Rectal smooth muscle tissue (tissue), 1 donor: ENCODE measurements around the gene FANCC.
"Not testable (repeated sequence)": the region's sequence is repeated elsewhere in the genome, so short reads cannot be mapped to it uniquely, and the experiment has no call there.

Experiments used
- H3K27ac ChIP-seq: one replicate; pipeline ENCODE4 v1.7.0; 2013; ENCODE audit warnings: low read depth, low read length, inconsistent platforms
- H3K27me3 ChIP-seq: one replicate; pipeline ENCODE4 v1.7.0; 2013; ENCODE audit warnings: low read length; ENCODE audit not compliant: control insufficient read depth, insufficient read depth
- H3K36me3 ChIP-seq: one replicate; pipeline ENCODE4 v1.7.0; 2013; ENCODE audit warnings: low read length; ENCODE audit not compliant: control insufficient read depth, insufficient read depth
- H3K4me1 ChIP-seq: one replicate; pipeline ENCODE4 v1.7.0; 2013; ENCODE audit warnings: low read length; ENCODE audit not compliant: control insufficient read depth, insufficient read depth
- H3K4me3 ChIP-seq: one replicate; pipeline ENCODE4 v1.7.0; 2013; ENCODE audit warnings: low read length
- H3K9ac ChIP-seq: one replicate; pipeline ENCODE4 v1.7.0; 2013; ENCODE audit warnings: low read length

The FANCC gene

GRCh38 chr9:95211028-95211427, 106.5 kb downstream of the FANCC start:
- Histone ChIP-seq H3K36me3 (no peaks in the 10 kb centered on the region), H3K27me3 (no peaks in the 10 kb centered on the region), H3K27ac (no peak overlapping the region), H3K4me3 (no peak overlapping the region), H3K4me1 (no peaks in the 10 kb centered on the region), H3K9ac (no peak overlapping the region)

- H3K9ac ChIP-seq, result no peak overlapping the region
- H3K27ac ChIP-seq, result no peak overlapping the region
- no peaks in the 10 kb centered on the region for H3K36me3 ChIP-seq
- no peaks in the 10 kb centered on the region for H3K27me3 ChIP-seq
- H3K4me3 ChIP-seq, result no peak overlapping the region
- no peaks in the 10 kb centered on the region for H3K4me1 ChIP-seq
Measured at GRCh38 chr9:95207403-95207802, 110.1 kb downstream of the FANCC start.

GRCh38 chr9:95206143-95206542, 111.4 kb downstream of the FANCC start:
- H3K9ac ChIP-seq, result no peak overlapping the region
- no peaks in the 10 kb centered on the region for H3K4me1 ChIP-seq
- H3K36me3 ChIP-seq, result no peaks in the 10 kb centered on the region
- no peak overlapping the region for H3K4me3 ChIP-seq
- no peak overlapping the region for H3K27ac ChIP-seq
- no peaks in the 10 kb centered on the region for H3K27me3 ChIP-seq

GRCh38 chr9:95204710-95205109, 112.8 kb downstream of the FANCC start:
- Histone ChIP-seq H3K4me3 (no peak overlapping the region), H3K4me1 (no peaks in the 10 kb centered on the region), H3K27ac (no peak overlapping the region), H3K9ac (no peak overlapping the region), H3K36me3 (no peaks in the 10 kb centered on the region), H3K27me3 (no peaks in the 10 kb centered on the region)

GRCh38 chr9:95204310-95204709, 113.2 kb downstream of the FANCC start:
- no peaks in the 10 kb centered on the region for H3K36me3 ChIP-seq
- no peak overlapping the region for H3K4me3 ChIP-seq
- H3K27me3 ChIP-seq, result no peaks in the 10 kb centered on the region
- no peak overlapping the region for H3K27ac ChIP-seq
- H3K9ac ChIP-seq, result no peak overlapping the region
- no peaks in the 10 kb centered on the region for H3K4me1 ChIP-seq

- H3K4me3 ChIP-seq, H3K27me3 ChIP-seq, H3K4me1 ChIP-seq, H3K9ac ChIP-seq, H3K27ac ChIP-seq, H3K36me3 ChIP-seq: not testable (repeated sequence)
Measured at GRCh38 chr9:95203019-95203418, 114.5 kb downstream of the FANCC start.

GRCh38 chr9:95202076-95202681, 115.3 kb downstream of the FANCC start:
- Histone ChIP-seq H3K36me3 (no peaks in the 10 kb centered on the region), H3K4me1 (no peaks in the 10 kb centered on the region), H3K9ac (no peak overlapping the region), H3K27me3 (no peaks in the 10 kb centered on the region), H3K27ac (no peak overlapping the region), H3K4me3 (no peak overlapping the region)

- no peak overlapping the region for H3K27ac ChIP-seq
- H3K36me3 ChIP-seq, result no peaks in the 10 kb centered on the region
- no peaks in the 10 kb centered on the region for H3K4me1 ChIP-seq
- H3K9ac ChIP-seq, result no peak overlapping the region
- no peaks in the 10 kb centered on the region for H3K27me3 ChIP-seq
- H3K4me3 ChIP-seq, result no peak overlapping the region
Measured at GRCh38 chr9:95201206-95201605, 116.3 kb downstream of the FANCC start.

- Histone ChIP-seq H3K36me3 (no peaks in the 10 kb centered on the region), H3K27ac (no peak overlapping the region), H3K4me3 (no peak overlapping the region), H3K4me1 (no peaks in the 10 kb centered on the region), H3K9ac (no peak overlapping the region), H3K27me3 (no peaks in the 10 kb centered on the region)
Measured at GRCh38 chr9:95197692-95198271, 119.7 kb downstream of the FANCC start.

GRCh38 chr9:95193480-95193879, 124.0 kb downstream of the FANCC start:
- Histone ChIP-seq H3K27ac (no peak overlapping the region), H3K27me3 (no peaks in the 10 kb centered on the region), H3K36me3 (no peaks in the 10 kb centered on the region), H3K4me1 (peaks cover 3% of the 10 kb centered on the region), H3K9ac (no peak overlapping the region), H3K4me3 (no peak overlapping the region)

- H3K36me3 ChIP-seq, result no peaks in the 10 kb centered on the region
- H3K4me1 ChIP-seq, result peaks cover 3% of the 10 kb centered on the region
- H3K4me3 ChIP-seq, result no peak overlapping the region
- no peak overlapping the region for H3K9ac ChIP-seq
- H3K27ac ChIP-seq, result no peak overlapping the region
- no peaks in the 10 kb centered on the region for H3K27me3 ChIP-seq
Measured at GRCh38 chr9:95193067-95193466, 124.4 kb downstream of the FANCC start.

- H3K36me3 ChIP-seq, result no peaks in the 10 kb centered on the region
- no peak overlapping the region for H3K27ac ChIP-seq
- H3K27me3 ChIP-seq, result no peaks in the 10 kb centered on the region
- H3K9ac ChIP-seq, result no peak overlapping the region
- H3K4me1 ChIP-seq, result peaks cover 3% of the 10 kb centered on the region
- H3K4me3 ChIP-seq, result no peak overlapping the region
Measured at GRCh38 chr9:95192631-95193030, 124.9 kb downstream of the FANCC start.

GRCh38 chr9:95190413-95190812, 127.1 kb downstream of the FANCC start:
- H3K27me3 ChIP-seq, result no peaks in the 10 kb centered on the region
- H3K4me1 ChIP-seq, result peaks cover 3% of the 10 kb centered on the region
- no peak overlapping the region for H3K4me3 ChIP-seq
- no peaks in the 10 kb centered on the region for H3K36me3 ChIP-seq
- no peak overlapping the region for H3K9ac ChIP-seq
- no peak overlapping the region for H3K27ac ChIP-seq
